PFSK-1 (cell line): Measurements from ENCODE around the gene TMEM132E.

Source experiments
- POLR2AphosphoS5 ChIP-seq: IDR thresholded peaks from 2 replicates; pipeline ENCODE4 v1.6.1; 2012; ENCODE audit warnings: low read depth, mild to moderate bottlenecking, control low read depth, low read length, moderate library complexity
- TF ChIP-seq, protein P1 (sequence below), 2 experiments: IDR thresholded peaks; 2 replicates each; pipeline versions ENCODE4 v1.6.1 to v1.8.0; 2011 to 2012; ENCODE audit warnings: low read depth in 2 of 2, low read length in 2 of 2, control low read depth in 1 of 2, inconsistent platforms in 1 of 2, mild to moderate bottlenecking in 1 of 2, moderate library complexity in 1 of 2; ENCODE audit not compliant: insufficient read depth in 1 of 2

DNA sequence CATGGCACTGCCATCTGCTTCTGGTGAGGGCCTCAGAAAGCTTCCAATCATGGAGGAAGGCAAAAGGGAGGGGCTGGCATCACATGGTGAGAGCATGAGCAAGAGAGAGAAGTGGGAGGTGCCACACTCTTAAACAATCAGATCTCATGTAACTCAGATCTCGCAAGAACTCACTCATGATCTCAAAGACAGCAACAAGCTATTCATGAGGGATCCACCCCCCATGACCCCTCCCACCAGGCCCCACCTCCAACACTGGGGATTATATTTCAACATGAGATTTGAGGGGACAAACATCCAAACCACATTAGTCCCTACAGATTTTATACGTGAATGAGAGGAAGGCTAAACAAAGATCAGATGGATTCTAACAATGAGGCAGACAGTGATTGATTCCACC, 8.9 kb upstream of the TMEM132E start:
- TF ChIP-seq POLR2AphosphoS5, result no peak
- TF ChIP-seq, protein P1, sequence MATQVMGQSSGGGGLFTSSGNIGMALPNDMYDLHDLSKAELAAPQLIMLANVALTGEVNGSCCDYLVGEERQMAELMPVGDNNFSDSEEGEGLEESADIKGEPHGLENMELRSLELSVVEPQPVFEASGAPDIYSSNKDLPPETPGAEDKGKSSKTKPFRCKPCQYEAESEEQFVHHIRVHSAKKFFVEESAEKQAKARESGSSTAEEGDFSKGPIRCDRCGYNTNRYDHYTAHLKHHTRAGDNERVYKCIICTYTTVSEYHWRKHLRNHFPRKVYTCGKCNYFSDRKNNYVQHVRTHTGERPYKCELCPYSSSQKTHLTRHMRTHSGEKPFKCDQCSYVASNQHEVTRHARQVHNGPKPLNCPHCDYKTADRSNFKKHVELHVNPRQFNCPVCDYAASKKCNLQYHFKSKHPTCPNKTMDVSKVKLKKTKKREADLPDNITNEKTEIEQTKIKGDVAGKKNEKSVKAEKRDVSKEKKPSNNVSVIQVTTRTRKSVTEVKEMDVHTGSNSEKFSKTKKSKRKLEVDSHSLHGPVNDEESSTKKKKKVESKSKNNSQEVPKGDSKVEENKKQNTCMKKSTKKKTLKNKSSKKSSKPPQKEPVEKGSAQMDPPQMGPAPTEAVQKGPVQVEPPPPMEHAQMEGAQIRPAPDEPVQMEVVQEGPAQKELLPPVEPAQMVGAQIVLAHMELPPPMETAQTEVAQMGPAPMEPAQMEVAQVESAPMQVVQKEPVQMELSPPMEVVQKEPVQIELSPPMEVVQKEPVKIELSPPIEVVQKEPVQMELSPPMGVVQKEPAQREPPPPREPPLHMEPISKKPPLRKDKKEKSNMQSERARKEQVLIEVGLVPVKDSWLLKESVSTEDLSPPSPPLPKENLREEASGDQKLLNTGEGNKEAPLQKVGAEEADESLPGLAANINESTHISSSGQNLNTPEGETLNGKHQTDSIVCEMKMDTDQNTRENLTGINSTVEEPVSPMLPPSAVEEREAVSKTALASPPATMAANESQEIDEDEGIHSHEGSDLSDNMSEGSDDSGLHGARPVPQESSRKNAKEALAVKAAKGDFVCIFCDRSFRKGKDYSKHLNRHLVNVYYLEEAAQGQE (IDR thresholded peaks at IDR 0.05; ENCODE audit: insufficient read depth in 1 of 2, low read depth in 2 of 2, low read length in 2 of 2), result no peak
